ENCODE measurements around the gene ARHGEF6. TPM values are rescaled to one million over a fixed set of nuclear protein-coding genes. Genes with fewer than 3 reads are reported as not detected.

The ARHGEF6 gene
- total RNA-seq, 1 donor from 2014 or later: 8.7 TPM

GRCh38 chrX:136714626-136715599 is 65.8 kb downstream of the ARHGEF6 start:
- H3K9me3 Mint-ChIP-seq (ENCODE audit: unreplicated experiment): no peaks in the 10 kb centered on the region
- no peak for TF ChIP-seq CTCF (IDR thresholded peaks at IDR 0.05)
- H3K36me3 Mint-ChIP-seq (ENCODE audit: unreplicated experiment): no peaks in the 10 kb centered on the region
- peaks cover 13% of the 10 kb centered on the region for H3K4me1 Mint-ChIP-seq (ENCODE audit: unreplicated experiment)
- no peak for DNase-seq (ENCODE audit: extremely low spot score, unreplicated experiment)
- H3K27ac Mint-ChIP-seq (ENCODE audit: unreplicated experiment): no peak overlapping the region
- no peak overlapping the region for H3K4me3 Mint-ChIP-seq (ENCODE audit: unreplicated experiment)
- no peaks in the 10 kb centered on the region for H3K27me3 Mint-ChIP-seq (ENCODE audit: unreplicated experiment)

- Mint-ChIP-seq H3K4me3 (ENCODE audit: unreplicated experiment) (no peak overlapping the region), H3K27ac (ENCODE audit: unreplicated experiment) (no peak overlapping the region)
These were observed 68.0 kb downstream of the ARHGEF6 start for GRCh38 chrX:136712650-136713310.

DNA sequence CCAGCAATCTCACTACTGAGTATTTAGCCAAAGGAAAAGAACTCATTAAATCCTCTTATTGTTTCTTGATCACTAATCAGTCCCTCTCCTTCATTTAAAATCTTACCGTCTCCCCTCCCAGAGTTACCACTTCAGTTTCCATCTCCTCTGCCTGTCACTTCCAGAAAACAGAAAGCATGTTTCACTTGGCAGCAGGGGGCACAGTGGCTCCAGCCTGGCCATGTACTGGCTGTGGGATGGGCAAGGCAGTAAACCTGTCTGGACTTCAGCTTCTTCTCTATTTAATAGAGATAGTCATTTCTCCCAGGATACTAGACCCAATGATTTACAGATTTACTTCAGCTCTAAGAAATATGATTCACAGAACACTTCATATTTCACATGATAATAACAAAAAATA is 69.6 kb downstream of the ARHGEF6 start:
- peak; percentile 58 for TF ChIP-seq CTCF (IDR thresholded peaks at IDR 0.05)
- no peaks in the 10 kb centered on the region for H3K9me3 Mint-ChIP-seq (ENCODE audit: unreplicated experiment)
- H3K36me3 Mint-ChIP-seq (ENCODE audit: unreplicated experiment): no peaks in the 10 kb centered on the region
- no peaks in the 10 kb centered on the region for H3K27me3 Mint-ChIP-seq (ENCODE audit: unreplicated experiment)
- DNase-seq (ENCODE audit: extremely low spot score, unreplicated experiment): no peak
- no peak overlapping the region for H3K27ac Mint-ChIP-seq (ENCODE audit: unreplicated experiment)
- H3K4me1 Mint-ChIP-seq (ENCODE audit: unreplicated experiment): peaks cover 13% of the 10 kb centered on the region
- no peak overlapping the region for H3K4me3 Mint-ChIP-seq (ENCODE audit: unreplicated experiment)

More at GRCh38 chrX:136712650-136713310, 68.0 kb downstream of the ARHGEF6 start:
- Mint-ChIP-seq H3K27me3 (ENCODE audit: unreplicated experiment) (no peaks in the 10 kb centered on the region), H3K4me1 (ENCODE audit: unreplicated experiment) (peaks cover 13% of the 10 kb centered on the region), H3K9me3 (ENCODE audit: unreplicated experiment) (no peaks in the 10 kb centered on the region), H3K36me3 (ENCODE audit: unreplicated experiment) (no peaks in the 10 kb centered on the region)
- no peak for DNase-seq (ENCODE audit: extremely low spot score, unreplicated experiment)
- TF ChIP-seq CTCF (IDR thresholded peaks at IDR 0.05): no peak

- H3K4me1 Mint-ChIP-seq (ENCODE audit: unreplicated experiment): peaks cover 13% of the 10 kb centered on the region
- H3K27ac Mint-ChIP-seq (ENCODE audit: unreplicated experiment): peak overlapping the region; percentile 50
- no peak for DNase-seq (ENCODE audit: extremely low spot score, unreplicated experiment)
- no peak for TF ChIP-seq CTCF (IDR thresholded peaks at IDR 0.05)
- no peaks in the 10 kb centered on the region for H3K9me3 Mint-ChIP-seq (ENCODE audit: unreplicated experiment)
- no peaks in the 10 kb centered on the region for H3K27me3 Mint-ChIP-seq (ENCODE audit: unreplicated experiment)
- no peak overlapping the region for H3K4me3 Mint-ChIP-seq (ENCODE audit: unreplicated experiment)
- no peaks in the 10 kb centered on the region for H3K36me3 Mint-ChIP-seq (ENCODE audit: unreplicated experiment)
These were observed 70.3 kb downstream of the ARHGEF6 start for GRCh38 chrX:136710325-136710951.
